ENCODE results near the gene BCAS1.

DNA sequence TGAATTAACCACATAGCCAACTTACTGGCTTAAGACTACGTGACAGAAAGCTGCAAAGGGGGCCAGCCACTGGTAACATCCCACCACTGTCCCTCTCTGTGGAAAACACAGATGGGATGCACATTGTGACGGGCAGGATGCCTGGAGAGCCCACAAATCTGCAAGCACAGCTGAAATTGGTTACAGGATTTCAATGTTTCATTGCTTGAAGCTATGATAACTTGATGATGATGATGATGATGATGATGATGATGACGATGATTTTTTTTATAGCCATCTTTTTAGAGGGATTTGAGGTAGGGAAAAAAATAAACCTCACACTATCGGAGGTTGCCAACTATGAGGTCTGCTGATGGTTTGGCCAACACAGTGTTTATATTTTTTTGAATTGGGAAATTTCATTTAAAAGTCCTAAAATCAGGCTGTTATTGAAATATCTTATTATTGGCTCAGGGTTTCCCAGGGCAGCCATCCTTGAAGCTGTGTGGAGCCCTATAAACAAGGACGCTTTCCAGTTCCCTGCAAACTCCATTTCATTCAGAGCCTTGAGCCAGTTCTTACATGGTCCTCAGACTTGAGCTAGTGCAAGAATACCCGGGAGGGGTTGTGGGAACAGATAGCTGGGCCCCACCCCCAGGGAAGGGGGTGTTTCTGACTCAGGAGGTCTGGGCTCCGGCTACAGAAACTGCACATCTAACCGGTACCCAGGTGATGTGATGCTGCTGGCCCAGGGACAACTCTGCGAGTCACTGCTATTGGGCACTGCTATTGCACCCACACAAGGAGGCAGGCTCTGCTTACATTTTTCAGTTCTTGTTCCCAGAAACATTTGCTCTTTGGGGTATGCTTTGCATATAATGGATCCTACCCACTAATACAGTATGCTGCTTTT, 27.1 kb downstream of the BCAS1 start:
- TF ChIP-seq EP300 (IDR thresholded peaks at IDR 0.05) (no peak), POLR2AphosphoS5 (IDR thresholded peaks at IDR 0.05) (no peak), POLR2A (IDR thresholded peaks at IDR 0.05) (no peak)
